HEK293 (cell line): ENCODE measurements around the gene CYP39A1.
A peak's percentile ranks its signal among the peaks of the same experiment; 100 is the strongest.

ENCODE experiments used
- EGR2 ChIP-seq: fragments of 450-650 bp; formaldehyde crosslinking; IDR thresholded peaks from 2 replicates; pipeline ENCODE4 v1.5.1; 2016; ENCODE audit warnings: low read depth, missing biosample characterization, missing genetic modification characterization
- MYNN ChIP-seq: fragments of 450-650 bp; formaldehyde crosslinking; IDR thresholded peaks from 2 replicates; pipeline ENCODE4 v1.5.1; 2016; ENCODE audit warnings: missing biosample characterization, missing genetic modification characterization, borderline replicate concordance
- OSR2 ChIP-seq: fragments of 450-650 bp; formaldehyde crosslinking; IDR thresholded peaks from 2 replicates; pipeline ENCODE4 v1.5.1; 2016; ENCODE audit warnings: missing biosample characterization, missing genetic modification characterization
- OVOL3 ChIP-seq: fragments of 450-650 bp; formaldehyde crosslinking; IDR thresholded peaks from 2 replicates; pipeline ENCODE4 v1.5.1; 2016; ENCODE audit warnings: missing biosample characterization, missing genetic modification characterization
- PRDM4 ChIP-seq: fragments of 450-650 bp; formaldehyde crosslinking; IDR thresholded peaks from 2 replicates; pipeline ENCODE4 v1.5.1; 2017; ENCODE audit warnings: missing biosample characterization, missing genetic modification characterization
- ZBTB17 ChIP-seq: fragments of 450-650 bp; formaldehyde crosslinking; IDR thresholded peaks from 2 replicates; pipeline ENCODE4 v1.5.1; 2016; ENCODE audit warnings: missing biosample characterization, missing genetic modification characterization
- ZBTB21 ChIP-seq: fragments of 450-650 bp; formaldehyde crosslinking; IDR thresholded peaks from 2 replicates; pipeline ENCODE4 v1.5.1; 2017; ENCODE audit warnings: missing biosample characterization, missing genetic modification characterization
- ZIC2 ChIP-seq: fragments of 450-650 bp; formaldehyde crosslinking; IDR thresholded peaks from 2 replicates; pipeline ENCODE4 v1.5.1; 2016; ENCODE audit warnings: missing biosample characterization, missing genetic modification characterization
- ZNF10 ChIP-seq: fragments of 450-650 bp; formaldehyde crosslinking; IDR thresholded peaks from 2 replicates; pipeline ENCODE4 v1.5.1; 2017; ENCODE audit warnings: missing biosample characterization, missing genetic modification characterization
- ZNF114 ChIP-seq: fragments of 450-650 bp; formaldehyde crosslinking; IDR thresholded peaks from 2 replicates; pipeline ENCODE4 v1.5.0; 2017; ENCODE audit warnings: missing biosample characterization, missing genetic modification characterization
- ZNF132 ChIP-seq: fragments of 450-650 bp; formaldehyde crosslinking; IDR thresholded peaks from 2 replicates; pipeline ENCODE4 v1.5.1; 2017; ENCODE audit warnings: missing biosample characterization, missing genetic modification characterization, borderline replicate concordance
- ZNF148 ChIP-seq: fragments of 450-650 bp; formaldehyde crosslinking; IDR thresholded peaks from 2 replicates; pipeline ENCODE4 v1.5.0; 2017; ENCODE audit warnings: missing biosample characterization, missing genetic modification characterization, borderline replicate concordance
- ZNF157 ChIP-seq: fragments of 450-650 bp; formaldehyde crosslinking; IDR thresholded peaks from 2 replicates; pipeline ENCODE4 v1.5.1; 2016; ENCODE audit warnings: missing biosample characterization, missing genetic modification characterization
- ZNF19 ChIP-seq: fragments of 450-650 bp; formaldehyde crosslinking; IDR thresholded peaks from 2 replicates; pipeline ENCODE4; 2016; ENCODE audit warnings: missing biosample characterization, missing genetic modification characterization, low read depth
- ZNF214 ChIP-seq: fragments of 450-650 bp; formaldehyde crosslinking; IDR thresholded peaks from 2 replicates; pipeline ENCODE4 v1.5.1; 2017; ENCODE audit warnings: missing biosample characterization, mild to moderate bottlenecking, missing genetic modification characterization, borderline replicate concordance
- ZNF23 ChIP-seq: fragments of 450-650 bp; formaldehyde crosslinking; IDR thresholded peaks from 2 replicates; pipeline ENCODE4 v1.5.1; 2016; ENCODE audit warnings: missing biosample characterization, missing genetic modification characterization, borderline replicate concordance
- ZNF335 ChIP-seq: fragments of 450-650 bp; formaldehyde crosslinking; conservative IDR thresholded peaks from 2 replicates; pipeline ENCODE4 v1.5.1; 2016; ENCODE audit warnings: missing biosample characterization, missing genetic modification characterization
- ZNF433 ChIP-seq: fragments of 450-650 bp; formaldehyde crosslinking; IDR thresholded peaks from 2 replicates; pipeline ENCODE4 v1.5.1; 2016; ENCODE audit warnings: missing biosample characterization, missing genetic modification characterization, low read depth
- ZNF501 ChIP-seq: fragments of 450-650 bp; formaldehyde crosslinking; IDR thresholded peaks from 2 replicates; pipeline ENCODE4 v1.5.1; 2016; ENCODE audit warnings: missing biosample characterization, missing genetic modification characterization
- ZNF544 ChIP-seq: fragments of 450-650 bp; formaldehyde crosslinking; IDR thresholded peaks from 2 replicates; pipeline ENCODE4 v1.5.0; 2017; ENCODE audit warnings: missing biosample characterization, missing genetic modification characterization
- ZNF560 ChIP-seq: fragments of 450-650 bp; formaldehyde crosslinking; IDR thresholded peaks from 2 replicates; pipeline ENCODE4 v1.5.1; 2017; ENCODE audit warnings: missing biosample characterization, missing genetic modification characterization, borderline replicate concordance
- ZNF654 ChIP-seq: fragments of 450-650 bp; formaldehyde crosslinking; IDR thresholded peaks from 2 replicates; pipeline ENCODE4 v1.5.1; 2016; ENCODE audit warnings: low read depth, missing biosample characterization, missing genetic modification characterization
- ZNF677 ChIP-seq: fragments of 450-650 bp; IDR thresholded peaks from 2 replicates; pipeline ENCODE4 v1.5.0; 2018; ENCODE audit warnings: missing biosample characterization, mild to moderate bottlenecking, missing genetic modification characterization, moderate library complexity
- ZNF777 ChIP-seq: fragments of 450-650 bp; formaldehyde crosslinking; IDR thresholded peaks from 2 replicates; pipeline ENCODE4 v1.5.1; 2017; ENCODE audit warnings: missing biosample characterization, missing genetic modification characterization, borderline replicate concordance
- ZNF837 ChIP-seq: fragments of 450-650 bp; formaldehyde crosslinking; IDR thresholded peaks from 2 replicates; pipeline ENCODE4 v1.5.1; 2016; ENCODE audit warnings: missing biosample characterization, missing genetic modification characterization
- TF ChIP-seq, protein P1 (sequence below): fragments of 450-650 bp; formaldehyde crosslinking; IDR thresholded peaks from 2 replicates; pipeline ENCODE4 v1.5.1; 2016; ENCODE audit warnings: missing biosample characterization, missing genetic modification characterization
- TF ChIP-seq, protein P2 (sequence below): fragments of 450-650 bp; formaldehyde crosslinking; IDR thresholded peaks from 2 replicates; pipeline ENCODE4 v1.5.1; 2016; ENCODE audit warnings: missing biosample characterization, missing genetic modification characterization
- TF ChIP-seq, protein P3 (sequence below): fragments of 450-650 bp; formaldehyde crosslinking; IDR thresholded peaks from 2 replicates; pipeline ENCODE4 v1.5.1; 2016; ENCODE audit warnings: missing biosample characterization, missing genetic modification characterization
- TF ChIP-seq, protein P4 (sequence below): fragments of 450-650 bp; formaldehyde crosslinking; IDR thresholded peaks from 2 replicates; pipeline ENCODE4 v1.5.1; 2017; ENCODE audit warnings: missing biosample characterization, missing genetic modification characterization

Gene CYP39A1

GRCh38 chr6:46652603-46653438 is at the start of gene CYP39A1, which contains the start of gene SLC25A27 (continued):
- TF ChIP-seq ZNF132 (tag by site-specific recombination) (no peak), ZNF560 (no peak), ZNF10 (no peak; the same call in 1 of the 2 replicates), ZNF148 (no peak), ZNF214 (no peak), ZNF19 (tag by site-specific recombination) (no peak), ZNF157 (tag by site-specific recombination) (no peak), ZNF677 (tag by site-specific recombination) (no peak), ZNF114 (tag by site-specific recombination) (no peak), OVOL3 (no peak), ZNF837 (tag by site-specific recombination) (no peak), MYNN (tag by site-specific recombination) (no peak), ZNF433 (tag by site-specific recombination) (no peak), ZNF777 (tag by site-specific recombination) (no peak), ZNF335 (tag by site-specific recombination) (peak; percentile 94), ZIC2 (tag by site-specific recombination) (peak; percentile 54), ZNF654 (tag by site-specific recombination) (no peak), OSR2 (tag by site-specific recombination) (peak; percentile 66), ZBTB21 (tag by site-specific recombination) (no peak), ZNF544 (tag by site-specific recombination) (no peak), ZBTB17 (tag by site-specific recombination) (peak; percentile 10), ZNF23 (tag by site-specific recombination) (no peak), EGR2 (tag by site-specific recombination) (peak; percentile 75), PRDM4 (no peak), ZNF501 (tag by site-specific recombination) (peak; percentile 58; the same call in 1 of the 2 replicates)
- TF ChIP-seq, protein P1, sequence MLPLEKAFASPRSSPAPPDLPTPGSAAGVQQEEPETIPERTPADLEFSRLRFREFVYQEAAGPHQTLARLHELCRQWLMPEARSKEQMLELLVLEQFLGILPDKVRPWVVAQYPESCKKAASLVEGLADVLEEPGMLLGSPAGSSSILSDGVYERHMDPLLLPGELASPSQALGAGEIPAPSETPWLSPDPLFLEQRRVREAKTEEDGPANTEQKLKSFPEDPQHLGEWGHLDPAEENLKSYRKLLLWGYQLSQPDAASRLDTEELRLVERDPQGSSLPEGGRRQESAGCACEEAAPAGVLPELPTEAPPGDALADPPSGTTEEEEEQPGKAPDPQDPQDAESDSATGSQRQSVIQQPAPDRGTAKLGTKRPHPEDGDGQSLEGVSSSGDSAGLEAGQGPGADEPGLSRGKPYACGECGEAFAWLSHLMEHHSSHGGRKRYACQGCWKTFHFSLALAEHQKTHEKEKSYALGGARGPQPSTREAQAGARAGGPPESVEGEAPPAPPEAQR = no peak
- TF ChIP-seq, protein P2, sequence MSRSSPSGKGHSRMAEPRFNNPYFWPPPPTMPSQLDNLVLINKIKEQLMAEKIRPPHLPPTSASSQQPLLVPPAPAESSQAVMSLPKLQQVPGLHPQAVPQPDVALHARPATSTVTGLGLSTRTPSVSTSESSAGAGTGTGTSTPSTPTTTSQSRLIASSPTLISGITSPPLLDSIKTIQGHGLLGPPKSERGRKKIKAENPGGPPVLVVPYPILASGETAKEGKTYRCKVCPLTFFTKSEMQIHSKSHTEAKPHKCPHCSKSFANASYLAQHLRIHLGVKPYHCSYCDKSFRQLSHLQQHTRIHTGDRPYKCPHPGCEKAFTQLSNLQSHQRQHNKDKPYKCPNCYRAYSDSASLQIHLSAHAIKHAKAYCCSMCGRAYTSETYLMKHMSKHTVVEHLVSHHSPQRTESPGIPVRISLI = peak; percentile 93
- TF ChIP-seq, protein P3, sequence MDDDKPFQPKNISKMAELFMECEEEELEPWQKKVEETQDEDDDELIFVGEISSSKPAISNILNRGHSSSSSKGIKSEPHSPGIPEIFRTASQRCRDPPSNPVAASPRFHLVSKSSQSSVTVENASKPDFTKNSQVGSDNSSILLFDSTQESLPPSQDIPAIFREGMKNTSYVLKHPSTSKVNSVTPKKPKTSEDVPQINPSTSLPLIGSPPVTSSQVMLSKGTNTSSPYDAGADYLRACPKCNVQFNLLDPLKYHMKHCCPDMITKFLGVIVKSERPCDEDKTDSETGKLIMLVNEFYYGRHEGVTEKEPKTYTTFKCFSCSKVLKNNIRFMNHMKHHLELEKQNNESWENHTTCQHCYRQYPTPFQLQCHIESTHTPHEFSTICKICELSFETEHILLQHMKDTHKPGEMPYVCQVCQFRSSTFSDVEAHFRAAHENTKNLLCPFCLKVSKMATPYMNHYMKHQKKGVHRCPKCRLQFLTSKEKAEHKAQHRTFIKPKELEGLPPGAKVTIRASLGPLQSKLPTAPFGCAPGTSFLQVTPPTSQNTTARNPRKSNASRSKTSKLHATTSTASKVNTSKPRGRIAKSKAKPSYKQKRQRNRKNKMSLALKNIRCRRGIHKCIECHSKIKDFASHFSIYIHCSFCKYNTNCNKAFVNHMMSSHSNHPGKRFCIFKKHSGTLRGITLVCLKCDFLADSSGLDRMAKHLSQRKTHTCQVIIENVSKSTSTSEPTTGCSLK (tag by site-specific recombination) = no peak
- TF ChIP-seq, protein P4, sequence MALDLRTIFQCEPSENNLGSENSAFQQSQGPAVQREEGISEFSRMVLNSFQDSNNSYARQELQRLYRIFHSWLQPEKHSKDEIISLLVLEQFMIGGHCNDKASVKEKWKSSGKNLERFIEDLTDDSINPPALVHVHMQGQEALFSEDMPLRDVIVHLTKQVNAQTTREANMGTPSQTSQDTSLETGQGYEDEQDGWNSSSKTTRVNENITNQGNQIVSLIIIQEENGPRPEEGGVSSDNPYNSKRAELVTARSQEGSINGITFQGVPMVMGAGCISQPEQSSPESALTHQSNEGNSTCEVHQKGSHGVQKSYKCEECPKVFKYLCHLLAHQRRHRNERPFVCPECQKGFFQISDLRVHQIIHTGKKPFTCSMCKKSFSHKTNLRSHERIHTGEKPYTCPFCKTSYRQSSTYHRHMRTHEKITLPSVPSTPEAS (tag by site-specific recombination) = no peak
